D721Med (cell line): Measurements from ENCODE around the gene ZNF263.
"Not testable (repeated sequence)": the region's sequence is repeated elsewhere in the genome, so short reads cannot be mapped to it uniquely, and the experiment has no call there.

Experiments
- DNase-seq: peaks from one replicate; pipeline ENCODE4 v3.0.0; 2011; ENCODE audit warnings: low spot score; ENCODE audit not compliant: insufficient read length
- FAIRE-seq: peaks from 2 replicates; lab custom pipeline; 2011; peaks lifted over from hg19 to GRCh38; lab: Jason Lieb, UNC
- CTCF ChIP-seq: IDR thresholded peaks from 2 replicates; pipeline ENCODE4 v1.5.1; 2012; ENCODE audit warnings: mild to moderate bottlenecking, control low read depth; ENCODE audit not compliant: insufficient read depth; ENCODE audit errors: missing control alignments

ZNF263 gene

GRCh38 chr16:3266873-3267537 lies 16.3 kb upstream of the ZNF263 start:
- FAIRE-seq (no peak), DNase-seq (no peak)
- peak; percentile 44 for TF ChIP-seq CTCF

GRCh38 chr16:3268294-3268693 lies 15.0 kb upstream of the ZNF263 start:
- TF ChIP-seq CTCF: no peak
- no peak for DNase-seq
- no peak for FAIRE-seq

- not testable (repeated sequence) for DNase-seq, FAIRE-seq
Observed at GRCh38 chr16:3270718-3271117, 12.6 kb upstream of the ZNF263 start.

GRCh38 chr16:3271281-3271680 lies 12.0 kb upstream of the ZNF263 start:
- FAIRE-seq, DNase-seq: not testable (repeated sequence)

- DNase-seq: no peak
- FAIRE-seq: no peak
- TF ChIP-seq CTCF: no peak
Observed at GRCh38 chr16:3274490-3274889, 8.8 kb upstream of the ZNF263 start.

GRCh38 chr16:3274947-3275346 lies 8.3 kb upstream of the ZNF263 start:
- no peak for FAIRE-seq
- TF ChIP-seq CTCF: no peak
- DNase-seq: no peak

- no peak for TF ChIP-seq CTCF
- DNase-seq (no peak), FAIRE-seq (no peak)
Observed at GRCh38 chr16:3276679-3277078, 6.6 kb upstream of the ZNF263 start.

GRCh38 chr16:3281222-3281820 lies 2.0 kb upstream of the ZNF263 start:
- FAIRE-seq (no peak), DNase-seq (no peak)
- no peak for TF ChIP-seq CTCF
